Naive thymus-derived CD4-positive, alpha-beta T cell (primary cell): ENCODE data around the gene AGAP9. TPM values are rescaled to one million over a fixed set of nuclear protein-coding genes. Genes with fewer than 3 reads are reported as not detected.
"Not testable (repeated sequence)": the region's sequence is repeated elsewhere in the genome, so short reads cannot be mapped to it uniquely, and the experiment has no call there.

Source experiments
- ATAC-seq: fragments of 150-1000 bp; cut with Tn5 transposase; 2 replicates; pipeline ENCODE4 v1.10.0; 2021; ENCODE audit warnings: mild to moderate bottlenecking, moderate library complexity
- CTCF ChIA-PET: fragments of 350-600 bp; sonication (Branson Sonifier 250); formaldehyde crosslinking; loops from one replicate; lab custom pipeline; 2021; ENCODE audit warnings: antibody characterized with exemption; lab: Charles Lee
- POLR2A ChIA-PET: fragments of 350-600 bp; sonication (Branson Sonifier 250); formaldehyde crosslinking; loops from one replicate; lab custom pipeline; 2021; ENCODE audit warnings: antibody characterized with exemption, inconsistent platforms; lab: Charles Lee
- DNase-seq, 9 donors: peaks; one replicate each; pipeline versions ENCODE4 v3.0.0 to v3.0.0-alpha.2; 2020 to 2022; ENCODE audit warnings: mixed read lengths in 1 of 9
- H3K27ac ChIP-seq: one replicate; pipeline ENCODE4 v1.7.0; 2013; ENCODE audit warnings: mild to moderate bottlenecking, low read depth, low read length, moderate library complexity
- H3K27me3 ChIP-seq, 2 donors: one replicate each; pipeline ENCODE4 v1.7.0; 2013; ENCODE audit warnings: low read length in 2 of 2, mild to moderate bottlenecking in 2 of 2, moderate library complexity in 2 of 2; ENCODE audit not compliant: control insufficient read depth in 2 of 2, insufficient read depth in 2 of 2
- H3K36me3 ChIP-seq, 3 experiments: 1 replicate in 2 of 3; 2 replicates in 1 of 3; pipeline ENCODE4 v1.7.0; 2013; ENCODE audit warnings: low read length in 3 of 3, mild to moderate bottlenecking in 3 of 3, moderate library complexity in 1 of 3; ENCODE audit not compliant: insufficient read depth in 3 of 3, control insufficient read depth in 2 of 3
- H3K4me1 ChIP-seq, 2 donors: one replicate each; pipeline ENCODE4 v1.7.0; 2013; ENCODE audit warnings: low read length in 2 of 2, mild to moderate bottlenecking in 2 of 2, moderate library complexity in 1 of 2; ENCODE audit not compliant: control insufficient read depth in 2 of 2, insufficient read depth in 2 of 2
- H3K4me3 ChIP-seq: 2 replicates; pipeline ENCODE4 v1.7.0; 2013; ENCODE audit warnings: mild to moderate bottlenecking, low read length
- H3K9me3 ChIP-seq, 3 experiments: 1 replicate in 2 of 3; 2 replicates in 1 of 3; pipeline ENCODE4 v1.7.0; 2013; ENCODE audit warnings: low read length in 3 of 3; ENCODE audit not compliant: control insufficient read depth in 2 of 3
- H3K27ac Mint-ChIP-seq, 9 donors: one replicate each; pipeline ENCODE4 v1.8.0; 2020 to 2022; ENCODE audit warnings: mixed read lengths in 9 of 9, mild to moderate bottlenecking in 8 of 9, moderate library complexity in 5 of 9, inconsistent platforms in 2 of 9
- H3K27me3 Mint-ChIP-seq, 5 donors: one replicate each; pipeline ENCODE4 v1.8.0; 2021 to 2022; ENCODE audit warnings: mixed read lengths in 5 of 5, mild to moderate bottlenecking in 1 of 5
- H3K36me3 Mint-ChIP-seq, 5 donors: one replicate each; pipeline ENCODE4 v1.8.0; 2020 to 2022; ENCODE audit warnings: mixed read lengths in 5 of 5, mild to moderate bottlenecking in 3 of 5, inconsistent platforms in 1 of 5
- H3K4me1 Mint-ChIP-seq, 7 donors: one replicate each; pipeline ENCODE4 v1.8.0; 2020 to 2022; ENCODE audit warnings: mixed read lengths in 7 of 7, mild to moderate bottlenecking in 3 of 7, inconsistent platforms in 1 of 7
- H3K4me3 Mint-ChIP-seq, 10 donors: one replicate each; pipeline ENCODE4 v1.8.0; 2020 to 2022; ENCODE audit warnings: mild to moderate bottlenecking in 10 of 10, mixed read lengths in 10 of 10, moderate library complexity in 6 of 10, inconsistent platforms in 2 of 10
- H3K9me3 Mint-ChIP-seq, 11 donors: one replicate each; pipeline ENCODE4 v1.8.0; 2020 to 2022; ENCODE audit warnings: mixed read lengths in 11 of 11, mild to moderate bottlenecking in 4 of 11, inconsistent platforms in 1 of 11, moderate library complexity in 1 of 11
- intact Hi-C, 2 donors: fragments of 100-400 bp; cut with micrococcal nuclease; formaldehyde crosslinking; loops; one replicate each; pipeline ENCODE4 v1.15.1; 2023
- polyA plus RNA-seq, 2 donors: library from polyadenylated mRNA; unstranded; fragments of 300-500 nt; fragmentation: Illumina TruSeq; gene quantifications; one replicate each; pipeline ENCODE4 v1.2.3, GENCODE V29; 2021
- total RNA-seq, 6 experiments: library from RNA in 5 of 6; stranded (reverse) in 5 of 6; gene quantifications; 1 replicate in 5 of 6; 2 replicates in 1 of 6; pipeline ENCODE4 v1.2.3 and lab custom pipeline; 2021 to 2026

Gene AGAP9
- total and polyA plus RNA-seq, 7 experiments from 2014 or later = 0.19 to 20.4 (median 14.8) TPM

- H3K9me3 Mint-ChIP-seq, CTCF ChIA-PET, DNase-seq, H3K4me1 Mint-ChIP-seq, H3K4me3 ChIP-seq, H3K27ac Mint-ChIP-seq, H3K36me3 ChIP-seq, ATAC-seq, intact Hi-C loops, H3K27me3 Mint-ChIP-seq, H3K4me3 Mint-ChIP-seq, H3K36me3 Mint-ChIP-seq, H3K4me1 ChIP-seq, H3K27me3 ChIP-seq, H3K9me3 ChIP-seq, POLR2A ChIA-PET, H3K27ac ChIP-seq: not testable (repeated sequence)
Observed at GRCh38 chr10:47489630-47490029, 33.8 kb downstream of the AGAP9 start.

GRCh38 chr10:47485943-47486342 is 37.5 kb downstream of the AGAP9 start:
- H3K27me3 ChIP-seq, H3K4me1 Mint-ChIP-seq, H3K36me3 Mint-ChIP-seq, ATAC-seq, H3K9me3 ChIP-seq, H3K9me3 Mint-ChIP-seq, POLR2A ChIA-PET, H3K27me3 Mint-ChIP-seq, DNase-seq, H3K27ac Mint-ChIP-seq, H3K4me3 Mint-ChIP-seq, intact Hi-C loops, CTCF ChIA-PET, H3K27ac ChIP-seq, H3K4me3 ChIP-seq, H3K4me1 ChIP-seq, H3K36me3 ChIP-seq: not testable (repeated sequence)

GRCh38 chr10:47484786-47485185 is 38.7 kb downstream of the AGAP9 start:
- not testable (repeated sequence) for H3K9me3 Mint-ChIP-seq, H3K4me3 Mint-ChIP-seq

GRCh38 chr10:47483923-47484322 is 39.5 kb downstream of the AGAP9 start, which contains the start of gene ANXA8:
Gene ANXA8 (minus strand): TSS chr10:47484115. CDS start chr10:47483933, 182 bp downstream.
- H3K4me3 Mint-ChIP-seq, H3K27me3 ChIP-seq, H3K36me3 ChIP-seq, H3K36me3 Mint-ChIP-seq, H3K4me1 ChIP-seq, H3K4me3 ChIP-seq, H3K9me3 Mint-ChIP-seq, DNase-seq, H3K9me3 ChIP-seq, ATAC-seq, intact Hi-C loops, H3K27ac ChIP-seq, POLR2A ChIA-PET, H3K27ac Mint-ChIP-seq, CTCF ChIA-PET, H3K27me3 Mint-ChIP-seq, H3K4me1 Mint-ChIP-seq: not testable (repeated sequence)

More at GRCh38 chr10:47484786-47485185, 38.7 kb downstream of the AGAP9 start:
- H3K27me3 ChIP-seq, H3K36me3 ChIP-seq, H3K27me3 Mint-ChIP-seq, H3K36me3 Mint-ChIP-seq, intact Hi-C loops, H3K4me1 ChIP-seq, DNase-seq, ATAC-seq, H3K4me1 Mint-ChIP-seq, H3K9me3 ChIP-seq, CTCF ChIA-PET, H3K27ac Mint-ChIP-seq, POLR2A ChIA-PET, H3K4me3 ChIP-seq, H3K27ac ChIP-seq: not testable (repeated sequence)

GRCh38 chr10:47482367-47482766 is 41.1 kb downstream of the AGAP9 start:
- H3K27ac Mint-ChIP-seq, intact Hi-C loops, H3K4me1 Mint-ChIP-seq, H3K27ac ChIP-seq, H3K27me3 ChIP-seq, CTCF ChIA-PET, H3K4me3 Mint-ChIP-seq, DNase-seq, H3K4me3 ChIP-seq, H3K36me3 Mint-ChIP-seq, H3K9me3 ChIP-seq, H3K9me3 Mint-ChIP-seq, H3K36me3 ChIP-seq, ATAC-seq, H3K4me1 ChIP-seq, POLR2A ChIA-PET, H3K27me3 Mint-ChIP-seq: not testable (repeated sequence)

GRCh38 chr10:47481768-47482181 is 41.7 kb downstream of the AGAP9 start:
- H3K36me3 ChIP-seq, ATAC-seq, H3K27me3 Mint-ChIP-seq, H3K4me3 ChIP-seq, H3K4me1 ChIP-seq, H3K27ac ChIP-seq, H3K4me1 Mint-ChIP-seq, intact Hi-C loops, H3K9me3 ChIP-seq, DNase-seq, H3K4me3 Mint-ChIP-seq, H3K27me3 ChIP-seq, CTCF ChIA-PET, H3K36me3 Mint-ChIP-seq, H3K27ac Mint-ChIP-seq, H3K9me3 Mint-ChIP-seq, POLR2A ChIA-PET: not testable (repeated sequence)

- H3K36me3 Mint-ChIP-seq, H3K4me1 ChIP-seq, H3K4me3 Mint-ChIP-seq, H3K4me1 Mint-ChIP-seq, H3K4me3 ChIP-seq, CTCF ChIA-PET, H3K27me3 Mint-ChIP-seq, H3K9me3 Mint-ChIP-seq, intact Hi-C loops, H3K27ac ChIP-seq, H3K9me3 ChIP-seq, ATAC-seq, H3K36me3 ChIP-seq, POLR2A ChIA-PET, H3K27ac Mint-ChIP-seq, DNase-seq, H3K27me3 ChIP-seq: not testable (repeated sequence)
Observed at GRCh38 chr10:47481182-47481766, 42.2 kb downstream of the AGAP9 start.
